IPS DF 19.7 (cell line): Measurements from ENCODE around the gene SRP9.
"Not testable (repeated sequence)": the region's sequence is repeated elsewhere in the genome, so short reads cannot be mapped to it uniquely, and the experiment has no call there.

Experiments
- DNase-seq: peaks from one replicate; pipeline ENCODE4 v3.0.0-alpha.2; 2013; ENCODE audit warnings: low read depth, low spot score

The SRP9 gene

GRCh38 chr1:225755671-225756319 lies 21.8 kb upstream of the SRP9 start:
- no peak for DNase-seq

GRCh38 chr1:225757927-225758656 lies 19.5 kb upstream of the SRP9 start:
- DNase-seq, result no peak

GRCh38 chr1:225759972-225760371 lies 17.7 kb upstream of the SRP9 start:
- not testable (repeated sequence) for DNase-seq

- no peak for DNase-seq
Measured at GRCh38 chr1:225760531-225760930, 17.1 kb upstream of the SRP9 start.

GRCh38 chr1:225761395-225761794 lies 16.2 kb upstream of the SRP9 start:
- DNase-seq, result not testable (repeated sequence)

- DNase-seq, result no peak
Measured at GRCh38 chr1:225762002-225762441, 15.6 kb upstream of the SRP9 start.

GRCh38 chr1:225762444-225762843 lies 15.2 kb upstream of the SRP9 start:
- DNase-seq, result no peak

- no peak for DNase-seq
Measured at GRCh38 chr1:225763716-225764548, 13.7 kb upstream of the SRP9 start.

GRCh38 chr1:225765982-225766674 lies 11.5 kb upstream of the SRP9 start:
- no peak for DNase-seq

- DNase-seq, result no peak
Measured at GRCh38 chr1:225766967-225767633, 10.5 kb upstream of the SRP9 start.

- DNase-seq, result no peak
Measured at GRCh38 chr1:225767634-225768540, 9.7 kb upstream of the SRP9 start.

- DNase-seq, result no peak
Measured at GRCh38 chr1:225768662-225769426, 8.8 kb upstream of the SRP9 start.

- no peak for DNase-seq
Measured at GRCh38 chr1:225769687-225770086, 7.9 kb upstream of the SRP9 start.

- no peak for DNase-seq
Measured at GRCh38 chr1:225770561-225771248, 6.9 kb upstream of the SRP9 start.

GRCh38 chr1:225771661-225772322 lies 5.8 kb upstream of the SRP9 start:
- no peak for DNase-seq

GRCh38 chr1:225772323-225772768 lies 5.3 kb upstream of the SRP9 start:
- DNase-seq, result peak; percentile 88

GRCh38 chr1:225772848-225773247 lies 4.8 kb upstream of the SRP9 start:
- DNase-seq, result no peak
